ENCODE results near the gene PRKAR2B.

DNA sequence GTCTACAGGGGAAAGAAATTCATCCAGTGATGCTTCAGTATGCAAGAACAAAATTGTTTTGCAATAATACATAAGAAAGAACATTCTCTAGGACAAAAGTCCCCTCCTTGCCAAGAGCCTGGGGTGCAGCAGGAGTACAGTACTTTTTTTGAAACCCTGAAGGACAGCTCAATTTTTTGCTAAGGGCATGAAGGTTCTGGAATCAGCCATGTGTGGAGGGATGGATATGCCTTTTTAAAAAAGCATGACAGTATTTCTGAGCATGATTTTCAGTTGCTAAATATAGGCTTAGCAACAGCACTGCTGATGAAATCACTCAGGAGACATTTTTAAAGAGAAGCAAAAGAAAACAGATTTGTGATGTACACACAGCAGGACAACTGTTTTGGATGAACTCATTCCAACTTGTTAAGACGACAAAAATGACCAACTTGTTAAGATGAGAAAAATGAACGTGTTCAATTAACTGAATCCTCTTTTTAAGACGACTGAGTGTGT is 163.6 kb downstream of the PRKAR2B start:
- TF ChIP-seq, protein P1, sequence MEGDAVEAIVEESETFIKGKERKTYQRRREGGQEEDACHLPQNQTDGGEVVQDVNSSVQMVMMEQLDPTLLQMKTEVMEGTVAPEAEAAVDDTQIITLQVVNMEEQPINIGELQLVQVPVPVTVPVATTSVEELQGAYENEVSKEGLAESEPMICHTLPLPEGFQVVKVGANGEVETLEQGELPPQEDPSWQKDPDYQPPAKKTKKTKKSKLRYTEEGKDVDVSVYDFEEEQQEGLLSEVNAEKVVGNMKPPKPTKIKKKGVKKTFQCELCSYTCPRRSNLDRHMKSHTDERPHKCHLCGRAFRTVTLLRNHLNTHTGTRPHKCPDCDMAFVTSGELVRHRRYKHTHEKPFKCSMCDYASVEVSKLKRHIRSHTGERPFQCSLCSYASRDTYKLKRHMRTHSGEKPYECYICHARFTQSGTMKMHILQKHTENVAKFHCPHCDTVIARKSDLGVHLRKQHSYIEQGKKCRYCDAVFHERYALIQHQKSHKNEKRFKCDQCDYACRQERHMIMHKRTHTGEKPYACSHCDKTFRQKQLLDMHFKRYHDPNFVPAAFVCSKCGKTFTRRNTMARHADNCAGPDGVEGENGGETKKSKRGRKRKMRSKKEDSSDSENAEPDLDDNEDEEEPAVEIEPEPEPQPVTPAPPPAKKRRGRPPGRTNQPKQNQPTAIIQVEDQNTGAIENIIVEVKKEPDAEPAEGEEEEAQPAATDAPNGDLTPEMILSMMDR (IDR thresholded peaks at IDR 0.05; ENCODE audit: low read depth, low read length, missing input control): no peak
- TF ChIP-seq RAD21 (IDR thresholded peaks at IDR 0.05) (no peak), YY1 (IDR thresholded peaks at IDR 0.05) (no peak), GABPA (IDR thresholded peaks at IDR 0.05 in 1 of 2, conservative IDR thresholded peaks at IDR 0.05 in 1 of 2) (no peak), FOXA1 (IDR thresholded peaks at IDR 0.05) (no peak), RXRA (IDR thresholded peaks at IDR 0.05) (no peak), EGR1 (IDR thresholded peaks at IDR 0.05; ENCODE audit: low read depth in 2 of 2) (no peak), JUND (IDR thresholded peaks at IDR 0.05) (no peak), SP1 (IDR thresholded peaks at IDR 0.05) (no peak), NR2F2 (IDR thresholded peaks at IDR 0.05) (no peak)
- TF ChIP-seq, protein P2, sequence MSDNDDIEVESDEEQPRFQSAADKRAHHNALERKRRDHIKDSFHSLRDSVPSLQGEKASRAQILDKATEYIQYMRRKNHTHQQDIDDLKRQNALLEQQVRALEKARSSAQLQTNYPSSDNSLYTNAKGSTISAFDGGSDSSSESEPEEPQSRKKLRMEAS (IDR thresholded peaks at IDR 0.05): no peak
- TF ChIP-seq, protein P3, sequence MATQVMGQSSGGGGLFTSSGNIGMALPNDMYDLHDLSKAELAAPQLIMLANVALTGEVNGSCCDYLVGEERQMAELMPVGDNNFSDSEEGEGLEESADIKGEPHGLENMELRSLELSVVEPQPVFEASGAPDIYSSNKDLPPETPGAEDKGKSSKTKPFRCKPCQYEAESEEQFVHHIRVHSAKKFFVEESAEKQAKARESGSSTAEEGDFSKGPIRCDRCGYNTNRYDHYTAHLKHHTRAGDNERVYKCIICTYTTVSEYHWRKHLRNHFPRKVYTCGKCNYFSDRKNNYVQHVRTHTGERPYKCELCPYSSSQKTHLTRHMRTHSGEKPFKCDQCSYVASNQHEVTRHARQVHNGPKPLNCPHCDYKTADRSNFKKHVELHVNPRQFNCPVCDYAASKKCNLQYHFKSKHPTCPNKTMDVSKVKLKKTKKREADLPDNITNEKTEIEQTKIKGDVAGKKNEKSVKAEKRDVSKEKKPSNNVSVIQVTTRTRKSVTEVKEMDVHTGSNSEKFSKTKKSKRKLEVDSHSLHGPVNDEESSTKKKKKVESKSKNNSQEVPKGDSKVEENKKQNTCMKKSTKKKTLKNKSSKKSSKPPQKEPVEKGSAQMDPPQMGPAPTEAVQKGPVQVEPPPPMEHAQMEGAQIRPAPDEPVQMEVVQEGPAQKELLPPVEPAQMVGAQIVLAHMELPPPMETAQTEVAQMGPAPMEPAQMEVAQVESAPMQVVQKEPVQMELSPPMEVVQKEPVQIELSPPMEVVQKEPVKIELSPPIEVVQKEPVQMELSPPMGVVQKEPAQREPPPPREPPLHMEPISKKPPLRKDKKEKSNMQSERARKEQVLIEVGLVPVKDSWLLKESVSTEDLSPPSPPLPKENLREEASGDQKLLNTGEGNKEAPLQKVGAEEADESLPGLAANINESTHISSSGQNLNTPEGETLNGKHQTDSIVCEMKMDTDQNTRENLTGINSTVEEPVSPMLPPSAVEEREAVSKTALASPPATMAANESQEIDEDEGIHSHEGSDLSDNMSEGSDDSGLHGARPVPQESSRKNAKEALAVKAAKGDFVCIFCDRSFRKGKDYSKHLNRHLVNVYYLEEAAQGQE (IDR thresholded peaks at IDR 0.05): no peak
- TF ChIP-seq, protein P4, sequence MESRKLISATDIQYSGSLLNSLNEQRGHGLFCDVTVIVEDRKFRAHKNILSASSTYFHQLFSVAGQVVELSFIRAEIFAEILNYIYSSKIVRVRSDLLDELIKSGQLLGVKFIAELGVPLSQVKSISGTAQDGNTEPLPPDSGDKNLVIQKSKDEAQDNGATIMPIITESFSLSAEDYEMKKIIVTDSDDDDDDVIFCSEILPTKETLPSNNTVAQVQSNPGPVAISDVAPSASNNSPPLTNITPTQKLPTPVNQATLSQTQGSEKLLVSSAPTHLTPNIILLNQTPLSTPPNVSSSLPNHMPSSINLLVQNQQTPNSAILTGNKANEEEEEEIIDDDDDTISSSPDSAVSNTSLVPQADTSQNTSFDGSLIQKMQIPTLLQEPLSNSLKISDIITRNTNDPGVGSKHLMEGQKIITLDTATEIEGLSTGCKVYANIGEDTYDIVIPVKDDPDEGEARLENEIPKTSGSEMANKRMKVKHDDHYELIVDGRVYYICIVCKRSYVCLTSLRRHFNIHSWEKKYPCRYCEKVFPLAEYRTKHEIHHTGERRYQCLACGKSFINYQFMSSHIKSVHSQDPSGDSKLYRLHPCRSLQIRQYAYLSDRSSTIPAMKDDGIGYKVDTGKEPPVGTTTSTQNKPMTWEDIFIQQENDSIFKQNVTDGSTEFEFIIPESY (IDR thresholded peaks at IDR 0.05): no peak
- TF ChIP-seq, protein P5, sequence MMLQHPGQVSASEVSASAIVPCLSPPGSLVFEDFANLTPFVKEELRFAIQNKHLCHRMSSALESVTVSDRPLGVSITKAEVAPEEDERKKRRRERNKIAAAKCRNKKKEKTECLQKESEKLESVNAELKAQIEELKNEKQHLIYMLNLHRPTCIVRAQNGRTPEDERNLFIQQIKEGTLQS (IDR thresholded peaks at IDR 0.05): no peak
